HCT116 (cell line): ENCODE measurements around the gene BLNK. TPM values are rescaled to one million over a fixed set of nuclear protein-coding genes. Genes with fewer than 3 reads are reported as not detected.

ENCODE experiments used
- ATAC-seq: fragments of 200-7000 bp; cut with Tn5 transposase; 2 replicates; pipeline ENCODE4 v1.9.1; 2020; ENCODE audit warnings: mild to moderate bottlenecking, moderate library complexity
- BruUV-seq: library from RNA; stranded (reverse); fragments of 400-500 nt; replicated peaks from 2 replicates; lab custom pipeline; 2021; lab: Mats Ljungman, UMichigan
- CTCF ChIA-PET: fragments of 300-600 bp; sonication (Branson Sonifier 250); formaldehyde crosslinking; loops from one replicate; lab custom pipeline; 2021; ENCODE audit warnings: antibody characterized with exemption; lab: Charles Lee
- POLR2A ChIA-PET: fragments of 300-600, 350-600 bp; sonication (Branson Sonifier 250); formaldehyde crosslinking; loops from one replicate; lab custom pipeline; 2021; ENCODE audit warnings: antibody characterized with exemption; lab: Charles Lee
- RAD21 ChIA-PET, 2 experiments: fragments of 300-600 bp; sonication (Branson Sonifier 250); formaldehyde crosslinking; loops; one replicate each; lab custom pipeline; 2023; ENCODE audit warnings: low total read pairs in 2 of 2; ENCODE audit not compliant: uncharacterized antibody in 2 of 2, unreplicated experiment in 2 of 2, low non-redundant PET in 1 of 2; lab: Charles Lee
- DNase-seq: peaks from one replicate; pipeline ENCODE4 v3.0.0-alpha.2; 2010; ENCODE audit warnings: low read depth, low spot score
- H2AFZ ChIP-seq: fragments of 200-600 bp; shearing (Covaris generic), sonication (generic); 2 replicates; pipeline ENCODE4 v1.6.1; 2017; ENCODE audit warnings: low read depth, mixed run types, mixed read lengths, antibody characterized with exemption, low read length; ENCODE audit not compliant: poor library complexity, severe bottlenecking
- H3K27ac ChIP-seq: 2 replicates; pipeline ENCODE4 v1.5.1; 2012; ENCODE audit warnings: low read depth, low read length
- H3K27me3 ChIP-seq: fragments of 200-600 bp; sonication (generic); 2 replicates; pipeline ENCODE4 v1.6.1; 2016; ENCODE audit warnings: mixed run types, low read length, mixed read lengths; ENCODE audit not compliant: insufficient read depth
- H3K36me3 ChIP-seq, 2 experiments: fragments of 200-500 bp in 1 of 2; fragments of 200-600 bp in 1 of 2; sonication (Bioruptor generic) in 1 of 2; sonication (generic) in 1 of 2; 2 replicates each; pipeline versions ENCODE4 v1.5.1 to v1.6.1; 2014 to 2016; ENCODE audit warnings: low read length in 2 of 2, inconsistent platforms in 1 of 2, mixed read lengths in 1 of 2, mixed run types in 1 of 2; ENCODE audit not compliant: insufficient read depth in 2 of 2, control insufficient read depth in 1 of 2
- H3K4me1 ChIP-seq, 2 experiments: fragments of 200-600 bp in 1 of 2; sonication (generic) in 1 of 2; 2 replicates each; pipeline versions ENCODE4 v1.5.1 to v1.6.1; 2012 to 2017; ENCODE audit warnings: low read length in 2 of 2, inconsistent platforms in 1 of 2, mild to moderate bottlenecking in 1 of 2, mixed read lengths in 1 of 2, mixed run types in 1 of 2, moderate library complexity in 1 of 2; ENCODE audit not compliant: insufficient read depth in 2 of 2, control insufficient read depth in 1 of 2
- H3K4me2 ChIP-seq: fragments of 200-600 bp; sonication (generic); 2 replicates; pipeline ENCODE4 v1.6.1; 2017; ENCODE audit warnings: mixed run types, low read length, mixed read lengths
- H3K4me3 ChIP-seq, 2 experiments: fragments of 200-600 bp in 1 of 2; sonication (generic) in 1 of 2; replicated peaks in 1 of 2; 2 replicates each; pipeline ENCODE4 v1.5.1; 2011 to 2016; ENCODE audit warnings: low read length in 2 of 2, control low read depth in 1 of 2, low read depth in 1 of 2, mild to moderate bottlenecking in 1 of 2, mixed read lengths in 1 of 2, mixed run types in 1 of 2
- H3K79me2 ChIP-seq: fragments of 200-600 bp; sonication (generic); 2 replicates; pipeline ENCODE4 v1.6.1; 2017; ENCODE audit warnings: mild to moderate bottlenecking, mixed run types, low read length, moderate library complexity, mixed read lengths; ENCODE audit not compliant: insufficient read depth
- H3K9ac ChIP-seq: fragments of 200-600 bp; sonication (generic); 2 replicates; pipeline ENCODE4 v1.6.1; 2016; ENCODE audit warnings: low read length, mixed read lengths
- H3K9me2 ChIP-seq: fragments of 200-600 bp; sonication (generic), shearing (Covaris generic); 2 replicates; pipeline ENCODE4 v1.6.1; 2017; ENCODE audit warnings: mixed run types, mild to moderate bottlenecking, moderate library complexity; ENCODE audit not compliant: insufficient read depth
- H3K9me3 ChIP-seq, 2 experiments: fragments of 200-500 bp in 1 of 2; fragments of 200-600 bp in 1 of 2; sonication (Bioruptor generic) in 1 of 2; sonication (generic) in 1 of 2; 2 replicates each; pipeline ENCODE4 v1.6.1; 2014 to 2017; ENCODE audit warnings: low read length in 2 of 2, mixed read lengths in 2 of 2, inconsistent platforms in 1 of 2, low read depth in 1 of 2, mild to moderate bottlenecking in 1 of 2, mixed run types in 1 of 2, moderate library complexity in 1 of 2; ENCODE audit not compliant: control insufficient read depth in 1 of 2, insufficient read depth in 1 of 2
- H4K20me1 ChIP-seq: fragments of 200-600 bp; sonication (generic), shearing (Covaris generic); 2 replicates; pipeline ENCODE4 v1.6.1; 2017; ENCODE audit warnings: mixed run types, mild to moderate bottlenecking, moderate library complexity; ENCODE audit not compliant: insufficient read depth
- ATF3 ChIP-seq: IDR thresholded peaks from 2 replicates; pipeline ENCODE4 v1.6.1; 2012
- CBX3 ChIP-seq: IDR thresholded peaks from 2 replicates; pipeline ENCODE4 v1.6.1; 2012; ENCODE audit warnings: low read depth
- ELF1 ChIP-seq: IDR thresholded peaks from 2 replicates; pipeline ENCODE4 v1.6.1; 2012; ENCODE audit warnings: low read depth, borderline replicate concordance
- EZH2phosphoT487 ChIP-seq: fragments of 200-600 bp; IDR thresholded peaks from 2 replicates; pipeline ENCODE4 v1.6.1; 2018; ENCODE audit warnings: antibody characterized with exemption, borderline replicate concordance
- FOSL1 ChIP-seq: IDR thresholded peaks from 2 replicates; pipeline ENCODE4 v1.6.1; 2012; ENCODE audit warnings: low read depth
- MAX ChIP-seq: IDR thresholded peaks from 2 replicates; pipeline ENCODE4 v1.6.1; 2012
- POLR2A ChIP-seq: IDR thresholded peaks from 2 replicates; pipeline ENCODE4 v1.7.0; 2011; ENCODE audit warnings: borderline replicate concordance; ENCODE audit not compliant: insufficient read depth, insufficient read length; ENCODE audit errors: extremely low read depth
- POLR2AphosphoS5 ChIP-seq: IDR thresholded peaks from 2 replicates; pipeline ENCODE4 v1.6.1; 2011; ENCODE audit warnings: mild to moderate bottlenecking, low read depth, low read length, moderate library complexity
- SRF ChIP-seq: IDR thresholded peaks from 2 replicates; pipeline ENCODE4 v1.6.1; 2012; ENCODE audit warnings: low read depth
- TCF7L2 ChIP-seq: IDR thresholded peaks from 2 replicates; pipeline ENCODE4 v1.7.0; 2011; ENCODE audit warnings: borderline replicate concordance, inconsistent platforms; ENCODE audit not compliant: insufficient read depth, insufficient read length; ENCODE audit errors: extremely low read depth
- YY1 ChIP-seq: IDR thresholded peaks from 2 replicates; pipeline ENCODE4 v1.6.1; 2011; ENCODE audit warnings: low read length, low read depth, moderate library complexity, mild to moderate bottlenecking; ENCODE audit not compliant: insufficient replicate concordance; ENCODE audit errors: extremely low read depth
- ZBTB33 ChIP-seq: IDR thresholded peaks from 2 replicates; pipeline ENCODE4 v1.6.1; 2011; ENCODE audit warnings: mild to moderate bottlenecking, low read length, moderate library complexity; ENCODE audit not compliant: insufficient replicate concordance; ENCODE audit errors: extremely low read depth
- ZFX ChIP-seq: fragments of 450-650 bp; IDR thresholded peaks from 2 replicates; pipeline ENCODE4 v1.6.1; 2017
- ZNF274 ChIP-seq: fragments of 200-500 bp; sonication (Bioruptor generic); IDR thresholded peaks from 2 replicates; pipeline ENCODE4 v1.6.1; 2014; ENCODE audit warnings: mild to moderate bottlenecking, low read depth, low read length, inconsistent platforms
- intact Hi-C: fragments of 100-400 bp; cut with micrococcal nuclease; formaldehyde crosslinking; loops from 2 replicates; pipeline ENCODE4 v1.10.0; 2022
- total RNA-seq: library from RNA; stranded (reverse); gene quantifications from one replicate; pipeline ENCODE4 v1.2.1, GENCODE V29; 2021; ENCODE audit not compliant: unreplicated experiment

BLNK gene
- total RNA-seq, 1 experiment from 2014 or later = 0.59 TPM

- H3K27ac ChIP-seq = no peak overlapping the region
- ATAC-seq (no peak), DNase-seq (no peak)
- no peaks in the 10 kb centered on the region for H4K20me1 ChIP-seq
- CTCF ChIA-PET = no interaction called here
- no peak for TF ChIP-seq EZH2phosphoT487
- no peak for TF ChIP-seq ZBTB33
- TF ChIP-seq POLR2A = no peak
- no peak for TF ChIP-seq ZFX
- TF ChIP-seq, all 23 proteins: peak for 0
- RAD21 ChIA-PET = no interaction called here
- H3K36me3 ChIP-seq = no peaks in the 10 kb centered on the region
- no peaks in the 10 kb centered on the region for H3K9me3 ChIP-seq
- no peaks in the 10 kb centered on the region for H3K9me2 ChIP-seq
- intact Hi-C loops = no loop called here
- no peaks in the 10 kb centered on the region for H3K4me1 ChIP-seq
- H3K9ac ChIP-seq = no peak overlapping the region
- POLR2A ChIA-PET = no interaction called here
- no peaks in the 10 kb centered on the region for H3K79me2 ChIP-seq
- H2AFZ ChIP-seq = no peak overlapping the region
- BruUV-seq = no TSS peak
- no peak overlapping the region for H3K4me3 ChIP-seq
- no peaks in the 10 kb centered on the region for H3K27me3 ChIP-seq
- H3K4me2 ChIP-seq = no peak overlapping the region
Measured at GRCh38 chr10:96254976-96255375, 16.4 kb downstream of the BLNK start.

- ChIA-PET POLR2A (no interaction called here), CTCF (no interaction called here), RAD21 (no interaction called here)
- Histone ChIP-seq H3K9me3 (no peaks in the 10 kb centered on the region), H3K4me2 (no peak overlapping the region), H3K9me2 (no peaks in the 10 kb centered on the region), H3K4me1 (no peaks in the 10 kb centered on the region), H3K27ac (no peak overlapping the region), H4K20me1 (no peaks in the 10 kb centered on the region), H3K27me3 (no peaks in the 10 kb centered on the region), H3K79me2 (no peaks in the 10 kb centered on the region), H3K4me3 (no peak overlapping the region), H3K9ac (no peak overlapping the region), H2AFZ (no peak overlapping the region), H3K36me3 (no peaks in the 10 kb centered on the region)
- DNase-seq (no peak), ATAC-seq (no peak)
- TF ChIP-seq ELF1 = no peak
- no peak for TF ChIP-seq ZBTB33
- TF ChIP-seq SRF = no peak
- no peak for TF ChIP-seq MAX
- TF ChIP-seq EZH2phosphoT487 = no peak
- TF ChIP-seq ZNF274 = no peak
- no peak for TF ChIP-seq POLR2AphosphoS5
- TF ChIP-seq TCF7L2 = no peak
- no peak for TF ChIP-seq ZFX
- no peak for TF ChIP-seq CBX3
- no peak for TF ChIP-seq FOSL1
- TF ChIP-seq YY1 = no peak
- no peak for TF ChIP-seq ATF3
- intact Hi-C loops = no loop called here
- BruUV-seq = no TSS peak
Measured at GRCh38 chr10:96252730-96253129, 18.6 kb downstream of the BLNK start.
